Astrocyte of the spinal cord (primary cell): ENCODE results near the gene IGSF3.

Experiments
- DNase-seq: peaks from one replicate; pipeline ENCODE4 v3.0.0; 2011; ENCODE audit warnings: low read depth, low spot score
- H3K4me3 ChIP-seq: 2 replicates; pipeline ENCODE4 v1.5.1; 2011; ENCODE audit warnings: low read depth, mild to moderate bottlenecking, low read length, moderate library complexity
- CTCF ChIP-seq: IDR thresholded peaks from 2 replicates; pipeline ENCODE4 v1.5.1; 2012; ENCODE audit warnings: low read depth, mild to moderate bottlenecking, low read length, inconsistent platforms
- in situ Hi-C: cut with HindIII; loops from 2 replicates; pipeline ENCODE4 v1.10.0; 2017; ENCODE audit warnings: low sequenced_read_pairs

IGSF3 gene

GRCh38 chr1:116578581-116578980 is 89.0 kb downstream of the IGSF3 start:
- no peak for DNase-seq
- no peak for TF ChIP-seq CTCF
- no peak overlapping the region for H3K4me3 ChIP-seq
- in situ Hi-C loops = no loop called here

- in situ Hi-C loops = no loop called here
- TF ChIP-seq CTCF = no peak
- H3K4me3 ChIP-seq = no peak overlapping the region
- no peak for DNase-seq
Observed at GRCh38 chr1:116577759-116578314, 89.7 kb downstream of the IGSF3 start.

GRCh38 chr1:116574581-116575291 is 92.8 kb downstream of the IGSF3 start:
- in situ Hi-C loops = no loop called here
- peak; percentile 72 for DNase-seq
- H3K4me3 ChIP-seq = no peak overlapping the region
- peak; percentile 91 for TF ChIP-seq CTCF

GRCh38 chr1:116573431-116574095 is 94.0 kb downstream of the IGSF3 start:
- no peak for DNase-seq
- no peak overlapping the region for H3K4me3 ChIP-seq
- in situ Hi-C loops = no loop called here
- TF ChIP-seq CTCF = no peak

- DNase-seq = no peak
- H3K4me3 ChIP-seq = no peak overlapping the region
- in situ Hi-C loops = no loop called here
- TF ChIP-seq CTCF = no peak
Observed at GRCh38 chr1:116572771-116573430, 94.6 kb downstream of the IGSF3 start.

GRCh38 chr1:116572099-116572498 is 95.4 kb downstream of the IGSF3 start:
- TF ChIP-seq CTCF = no peak
- in situ Hi-C loops = no loop called here
- no peak for DNase-seq
- H3K4me3 ChIP-seq = no peak overlapping the region
